Activated naive CD8-positive, alpha-beta T cell treated with anti-CD3 and anti-CD28 coated beads, Interleukin-2, amount 10 ng/mL, durations not matched to agents 7 days and 5 days (primary cell): ENCODE data around the gene JAGN1. TPM values are rescaled to one million over a fixed set of nuclear protein-coding genes. Genes with fewer than 3 reads are reported as not detected.
A peak's percentile ranks its signal among the peaks of the same experiment; 100 is the strongest.

Experiments
- ATAC-seq: fragments of 150-1000 bp; cut with Tn5 transposase; one replicate; pipeline ENCODE4 v1.10.0; 2021; ENCODE audit warnings: low read depth, moderate library complexity
- POLR2A ChIA-PET: fragments of 350-600 bp; sonication (Branson Sonifier 250); formaldehyde crosslinking; loops from one replicate; lab custom pipeline; 2021; ENCODE audit warnings: antibody characterized with exemption; lab: Charles Lee
- DNase-seq: peaks from one replicate; pipeline ENCODE4 v3.0.0; 2021
- H3K27ac Mint-ChIP-seq: one replicate; pipeline ENCODE4 v1.8.0; 2022; ENCODE audit warnings: mild to moderate bottlenecking, mixed read lengths
- H3K27me3 Mint-ChIP-seq: one replicate; pipeline ENCODE4 v1.8.0; 2022; ENCODE audit warnings: mild to moderate bottlenecking, moderate library complexity, mixed read lengths
- H3K36me3 Mint-ChIP-seq: one replicate; pipeline ENCODE4 v1.8.0; 2021; ENCODE audit warnings: mild to moderate bottlenecking, mixed read lengths
- H3K4me1 Mint-ChIP-seq: one replicate; pipeline ENCODE4 v1.8.0; 2021; ENCODE audit warnings: mixed read lengths
- H3K4me3 Mint-ChIP-seq: one replicate; pipeline ENCODE4 v1.8.0; 2022; ENCODE audit warnings: mild to moderate bottlenecking, moderate library complexity, mixed read lengths
- H3K9me3 Mint-ChIP-seq: one replicate; pipeline ENCODE4 v1.8.0; 2021; ENCODE audit warnings: mixed read lengths
- total RNA-seq, 2 experiments: library from RNA; stranded (reverse); gene quantifications; one replicate each; pipeline ENCODE4 v1.2.3, GENCODE V29; 2021

The JAGN1 gene
- total RNA-seq, 2 experiments from 2014 or later = 31.5 to 34.2 TPM

- Mint-ChIP-seq H3K27ac (no peak overlapping the region), H3K4me1 (peaks cover 19% of the 10 kb centered on the region), H3K9me3 (no peaks in the 10 kb centered on the region), H3K27me3 (peaks cover 9% of the 10 kb centered on the region), H3K36me3 (peaks cover 2% of the 10 kb centered on the region), H3K4me3 (no peak overlapping the region)
- DNase-seq (no peak), ATAC-seq (no peak)
- POLR2A ChIA-PET = interaction anchor here (0.5 kb wide), 1 partner anchor 75 kb away, joined by 5 read pairs; no protein-coding TSS in a partner anchor
Observed at GRCh38 chr3:9908286-9908685, 17.9 kb downstream of the JAGN1 start.

- no peak for DNase-seq
- no peak overlapping the region for H3K4me3 Mint-ChIP-seq
Observed at GRCh38 chr3:9909221-9910013, 19.0 kb downstream of the JAGN1 start.

GRCh38 chr3:9911863-9912262, 21.5 kb downstream of the JAGN1 start:
- no peak for DNase-seq
- no peaks in the 10 kb centered on the region for H3K9me3 Mint-ChIP-seq
- H3K27me3 Mint-ChIP-seq = peaks cover 13% of the 10 kb centered on the region
- H3K27ac Mint-ChIP-seq = no peak overlapping the region
- peaks cover 2% of the 10 kb centered on the region for H3K36me3 Mint-ChIP-seq
- H3K4me3 Mint-ChIP-seq = no peak overlapping the region
- peaks cover 15% of the 10 kb centered on the region for H3K4me1 Mint-ChIP-seq
- POLR2A ChIA-PET = interaction anchor here (0.8 to 2.2 kb wide), 5 partner anchors 13 to 31 kb away, joined by 3 to 5 read pairs (median 3); partner anchors contain the start of gene JAGN1
- no peak for ATAC-seq

More at GRCh38 chr3:9909221-9910013, 19.0 kb downstream of the JAGN1 start:
- Mint-ChIP-seq H3K9me3 (no peaks in the 10 kb centered on the region), H3K4me1 (peaks cover 12% of the 10 kb centered on the region), H3K36me3 (peaks cover 2% of the 10 kb centered on the region), H3K27me3 (peaks cover 13% of the 10 kb centered on the region), H3K27ac (no peak overlapping the region)
- ATAC-seq = no peak
- POLR2A ChIA-PET = interaction anchor here (2.2 kb wide), 1 partner anchor 19 kb away, joined by 5 read pairs; the partner anchor contains the start of gene JAGN1

GRCh38 chr3:9912294-9912935, 22.0 kb downstream of the JAGN1 start:
- Mint-ChIP-seq H3K4me1 (peaks cover 15% of the 10 kb centered on the region), H3K27me3 (peaks cover 13% of the 10 kb centered on the region), H3K4me3 (no peak overlapping the region), H3K9me3 (no peaks in the 10 kb centered on the region), H3K27ac (no peak overlapping the region), H3K36me3 (peaks cover 2% of the 10 kb centered on the region)
- POLR2A ChIA-PET = interaction anchor here (0.8 to 1.1 kb wide), 4 partner anchors 12 to 30 kb away, joined by 3 read pairs; no protein-coding TSS in a partner anchor
- DNase-seq (no peak), ATAC-seq (no peak)

- H3K4me3 Mint-ChIP-seq = no peak overlapping the region
- no peak overlapping the region for H3K27ac Mint-ChIP-seq
- peaks cover 2% of the 10 kb centered on the region for H3K36me3 Mint-ChIP-seq
- peaks cover 13% of the 10 kb centered on the region for H3K27me3 Mint-ChIP-seq
- no peaks in the 10 kb centered on the region for H3K9me3 Mint-ChIP-seq
- DNase-seq = no peak
- POLR2A ChIA-PET = interaction anchor here (0.8 to 3.0 kb wide), 3 partner anchors 11 to 23 kb away, joined by 3 to 16 read pairs (median 5); partner anchors contain the start of genes CRELD1 and JAGN1
- peaks cover 15% of the 10 kb centered on the region for H3K4me1 Mint-ChIP-seq
- ATAC-seq = no peak
Observed at GRCh38 chr3:9913601-9914000, 23.2 kb downstream of the JAGN1 start.

GRCh38 chr3:9914011-9914410, 23.6 kb downstream of the JAGN1 start:
- peaks cover 2% of the 10 kb centered on the region for H3K36me3 Mint-ChIP-seq
- peaks cover 16% of the 10 kb centered on the region for H3K4me1 Mint-ChIP-seq
- POLR2A ChIA-PET = interaction anchor here (1.6 to 3.0 kb wide), 2 partner anchors 19 to 23 kb away, joined by 5 to 16 read pairs; partner anchors contain the start of genes CRELD1 and JAGN1
- H3K9me3 Mint-ChIP-seq = no peaks in the 10 kb centered on the region
- no peak for DNase-seq
- no peak overlapping the region for H3K4me3 Mint-ChIP-seq
- H3K27me3 Mint-ChIP-seq = peaks cover 13% of the 10 kb centered on the region
- H3K27ac Mint-ChIP-seq = no peak overlapping the region
- ATAC-seq = no peak

GRCh38 chr3:9914559-9915253, 24.3 kb downstream of the JAGN1 start:
- peaks cover 14% of the 10 kb centered on the region for H3K4me1 Mint-ChIP-seq
- H3K27ac Mint-ChIP-seq = no peak overlapping the region
- H3K4me3 Mint-ChIP-seq = peak overlapping the region; percentile 48
- POLR2A ChIA-PET = interaction anchor here (1.6 to 3.0 kb wide), 2 partner anchors 18 to 24 kb away, joined by 5 to 16 read pairs; partner anchors contain the start of genes CRELD1 and JAGN1
- peaks cover 13% of the 10 kb centered on the region for H3K27me3 Mint-ChIP-seq
- peaks cover 2% of the 10 kb centered on the region for H3K36me3 Mint-ChIP-seq
- no peaks in the 10 kb centered on the region for H3K9me3 Mint-ChIP-seq
- ATAC-seq = no peak
- no peak for DNase-seq

- Mint-ChIP-seq H3K36me3 (peaks cover 2% of the 10 kb centered on the region), H3K4me3 (peak overlapping the region; percentile 74), H3K27me3 (peaks cover 13% of the 10 kb centered on the region), H3K9me3 (no peaks in the 10 kb centered on the region), H3K4me1 (peaks cover 13% of the 10 kb centered on the region), H3K27ac (peak overlapping the region; percentile 56)
- POLR2A ChIA-PET = interaction anchor here (1.0 to 3.0 kb wide), 2 partner anchors 13 to 17 kb away, joined by 4 to 16 read pairs; partner anchors contain the start of genes CRELD1 and IL17RE
- DNase-seq = peak; percentile 60
- peak; percentile 60 for ATAC-seq
Observed at GRCh38 chr3:9915254-9916141, 25.1 kb downstream of the JAGN1 start.

- ATAC-seq (no peak), DNase-seq (no peak)
- peaks cover 13% of the 10 kb centered on the region for H3K4me1 Mint-ChIP-seq
- H3K4me3 Mint-ChIP-seq = peak overlapping the region; percentile 39
- no peak overlapping the region for H3K27ac Mint-ChIP-seq
- H3K9me3 Mint-ChIP-seq = no peaks in the 10 kb centered on the region
- POLR2A ChIA-PET = interaction anchor here (1.0 to 3.0 kb wide), 3 partner anchors 14 to 21 kb away, joined by 3 to 16 read pairs (median 4); partner anchors contain the start of genes CRELD1 and IL17RE
- H3K36me3 Mint-ChIP-seq = peaks cover 2% of the 10 kb centered on the region
- H3K27me3 Mint-ChIP-seq = peaks cover 11% of the 10 kb centered on the region
Observed at GRCh38 chr3:9916346-9916733, 25.9 kb downstream of the JAGN1 start.

GRCh38 chr3:9916734-9917680, 26.6 kb downstream of the JAGN1 start, which contains the start of gene IL17RC:
Gene IL17RC (plus strand): TSS chr3:9917098. CDS start chr3:9917316, 218 bp downstream.
- Mint-ChIP-seq H3K27ac (peak within 1 kb of the TSS; percentile 56), H3K9me3 (no peaks in the 10 kb centered on the region), H3K27me3 (peaks cover 8% of the 10 kb centered on the region), H3K4me1 (peaks cover 13% of the 10 kb centered on the region), H3K36me3 (peaks cover 2% of the 10 kb centered on the region), H3K4me3 (peak within 1 kb of the TSS; percentile 74)
- peak; percentile 35 for ATAC-seq
- DNase-seq = peak; percentile 39
- POLR2A ChIA-PET = interaction anchor here (1.1 to 3.0 kb wide), 3 partner anchors 15 to 22 kb away, joined by 3 to 16 read pairs (median 3); partner anchors contain the start of gene CRELD1

- ATAC-seq = no peak
- H3K4me3 Mint-ChIP-seq = no peak overlapping the region
- no peaks in the 10 kb centered on the region for H3K36me3 Mint-ChIP-seq
- peaks cover 6% of the 10 kb centered on the region for H3K4me1 Mint-ChIP-seq
- POLR2A ChIA-PET = interaction anchor here (1.1 kb wide), 1 partner anchor 16 kb away, joined by 3 read pairs; no protein-coding TSS in a partner anchor
- no peak overlapping the region for H3K27ac Mint-ChIP-seq
- no peak for DNase-seq
- H3K27me3 Mint-ChIP-seq = peaks cover 4% of the 10 kb centered on the region
- H3K9me3 Mint-ChIP-seq = no peaks in the 10 kb centered on the region
Observed at GRCh38 chr3:9917820-9918219, 27.4 kb downstream of the JAGN1 start.
